Myometrial cell (primary cell): ENCODE results near the gene ZNF558. TPM values are rescaled to one million over a fixed set of nuclear protein-coding genes. Genes with fewer than 3 reads are reported as not detected.

Experiments used
- total RNA-seq: library from RNA; depleted of rRNA; stranded (reverse); fragments of >200 nt; gene quantifications from 2 replicates; pipeline ENCODE4 v1.2.3, GENCODE V29; 2015

The ZNF558 gene
- 13.5 and 26.2 TPM in 2 replicates for total RNA-seq

DNA sequence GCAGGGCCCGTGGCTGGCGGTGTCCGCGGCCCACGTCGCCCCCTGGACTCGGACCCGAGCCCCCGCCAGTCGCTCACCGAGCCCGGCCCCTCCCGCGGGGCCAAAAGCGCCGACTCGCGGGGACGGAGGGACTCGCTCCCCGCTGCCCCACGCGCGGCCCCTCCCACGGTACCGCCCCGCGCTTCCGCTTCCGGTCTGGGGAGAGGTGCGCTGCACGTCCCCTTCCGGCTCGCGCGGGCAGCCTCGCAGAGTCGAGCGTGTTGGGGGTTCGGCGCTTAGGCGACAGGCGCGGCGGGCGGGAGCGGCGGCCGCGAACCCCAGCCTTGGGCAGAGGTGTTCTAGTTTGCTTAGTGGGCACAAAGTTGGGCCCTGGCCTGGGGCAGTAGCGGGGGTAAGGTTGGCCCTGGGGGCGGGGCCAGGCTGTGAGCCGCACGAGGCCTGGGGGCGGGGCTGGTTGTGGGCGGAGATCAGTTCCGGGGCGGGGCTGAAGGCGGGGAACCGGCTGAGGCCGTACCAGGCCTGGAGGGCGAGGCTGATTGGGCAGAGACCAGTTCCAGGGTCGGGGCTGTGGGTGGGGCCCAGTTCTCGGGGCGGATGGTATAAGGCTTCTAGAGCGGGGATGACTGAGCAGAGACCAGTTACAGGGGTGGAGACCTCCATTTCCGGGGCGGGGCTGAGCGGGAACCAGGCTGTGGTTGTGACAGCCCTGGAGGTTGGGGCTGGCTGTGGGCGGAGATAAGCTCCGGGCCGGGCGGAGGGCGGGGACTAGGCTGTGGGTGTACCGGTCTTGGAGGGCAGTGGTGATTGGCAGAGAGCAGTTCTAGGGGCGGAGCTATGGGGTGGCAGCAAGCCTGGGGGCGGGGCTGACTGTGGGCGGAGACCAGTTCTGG lies at the start of gene ZNF558, which contains the start of gene MBD3L1:
Gene ZNF558, minus strand, starts transcription at position 173 of the 890 bp plus-strand sequence. CDS start 9,645 bp downstream, outside the sequence.
Gene MBD3L1, plus strand, starts transcription at position 246 of the 890 bp plus-strand sequence. CDS start 10,302 bp downstream, outside the sequence.

Other genes with a start within 250 kb of the ZNF558 start
- gene ADAMTS10, start 221.6 kb downstream of the ZNF558 start, total RNA-seq, result under 0.01 and 7.6 TPM in 2 replicates
- not detected in 2 replicates for gene NFILZ, start 201.7 kb downstream of the ZNF558 start, total RNA-seq
- gene ACTL9, start 133.5 kb downstream of the ZNF558 start, total RNA-seq, result not detected in 2 replicates
- gene OR2Z1, start 110.7 kb downstream of the ZNF558 start, total RNA-seq, result not detected in 2 replicates
- gene MBD3L1, start 73 bp upstream of the ZNF558 start, total RNA-seq, result not detected in 2 replicates
- gene MUC16, start 178.1 kb upstream of the ZNF558 start, total RNA-seq, result not detected in 2 replicates